Measurements from ENCODE around the gene KLKB1. TPM values are rescaled to one million over a fixed set of nuclear protein-coding genes. Genes with fewer than 3 reads are reported as not detected.

Gene KLKB1
- total RNA-seq, 4 donors from 2014 or later: 1.7 to 2.0 (median 1.9) TPM; not detected in 1

DNA sequence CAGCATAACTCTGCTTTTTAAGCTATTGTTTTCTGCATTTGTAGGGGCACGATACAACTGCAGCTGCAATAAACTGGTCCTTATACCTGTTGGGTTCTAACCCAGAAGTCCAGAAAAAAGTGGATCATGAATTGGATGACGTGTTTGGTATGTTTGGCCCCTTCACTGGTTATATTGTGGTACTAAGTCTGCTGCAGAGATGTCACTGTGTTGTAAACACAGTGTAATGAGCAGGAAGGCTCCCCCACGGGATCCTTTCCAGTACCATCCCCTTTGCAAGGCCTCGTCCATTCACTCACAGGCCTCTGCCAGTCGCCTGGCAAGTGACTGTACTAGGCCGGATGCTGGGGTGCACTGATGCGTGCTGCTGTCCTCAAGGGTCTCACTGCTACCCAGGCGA lies 22.2 kb upstream of the KLKB1 start:
- intact Hi-C loops (cut with DNase I; ENCODE audit: low total_unique reads) (no loop called here), in situ Hi-C loops (cut with MboI; ENCODE audit: low pct_ligation_motif_present in 1 of 4, low pct_unique_long_range_greater_than_20kb in 1 of 4, low sequenced_read_pairs in 3 of 4) (no loop called here)
- Histone ChIP-seq H3K27me3 (no peaks in the 10 kb centered on the region), H3K9me3 (no peaks in the 10 kb centered on the region), H3K4me3 (peak overlapping the region in 1 of 4 donors; percentile 34), H3K36me3 (peaks cover 0 to 17% (median 0%) of the 10 kb centered on the region in 4 donors), H3K4me1 (peaks cover 0 to 12% (median 4%) of the 10 kb centered on the region in 4 donors), H3K27ac (peak overlapping the region in 3 of 4 donors; percentile 9 to 81 (median 75))
- TF ChIP-seq EP300 (IDR thresholded peaks at IDR 0.05; ENCODE audit: low read depth) (no peak), POLR2AphosphoS5 (IDR thresholded peaks at IDR 0.05) (no peak), POLR2A (IDR thresholded peaks at IDR 0.05) (no peak)
- TF ChIP-seq, protein P1, sequence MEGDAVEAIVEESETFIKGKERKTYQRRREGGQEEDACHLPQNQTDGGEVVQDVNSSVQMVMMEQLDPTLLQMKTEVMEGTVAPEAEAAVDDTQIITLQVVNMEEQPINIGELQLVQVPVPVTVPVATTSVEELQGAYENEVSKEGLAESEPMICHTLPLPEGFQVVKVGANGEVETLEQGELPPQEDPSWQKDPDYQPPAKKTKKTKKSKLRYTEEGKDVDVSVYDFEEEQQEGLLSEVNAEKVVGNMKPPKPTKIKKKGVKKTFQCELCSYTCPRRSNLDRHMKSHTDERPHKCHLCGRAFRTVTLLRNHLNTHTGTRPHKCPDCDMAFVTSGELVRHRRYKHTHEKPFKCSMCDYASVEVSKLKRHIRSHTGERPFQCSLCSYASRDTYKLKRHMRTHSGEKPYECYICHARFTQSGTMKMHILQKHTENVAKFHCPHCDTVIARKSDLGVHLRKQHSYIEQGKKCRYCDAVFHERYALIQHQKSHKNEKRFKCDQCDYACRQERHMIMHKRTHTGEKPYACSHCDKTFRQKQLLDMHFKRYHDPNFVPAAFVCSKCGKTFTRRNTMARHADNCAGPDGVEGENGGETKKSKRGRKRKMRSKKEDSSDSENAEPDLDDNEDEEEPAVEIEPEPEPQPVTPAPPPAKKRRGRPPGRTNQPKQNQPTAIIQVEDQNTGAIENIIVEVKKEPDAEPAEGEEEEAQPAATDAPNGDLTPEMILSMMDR (IDR thresholded peaks at IDR 0.05): no peak
- WGBS, 2 donors (ENCODE audit: low coverage in 1 of 2): 65% methylated on average over 8 of the region's 8 CpGs; no CpG with 5 or more reads in 1 of the 2 donors
- DNase-seq: no peak

DNA sequence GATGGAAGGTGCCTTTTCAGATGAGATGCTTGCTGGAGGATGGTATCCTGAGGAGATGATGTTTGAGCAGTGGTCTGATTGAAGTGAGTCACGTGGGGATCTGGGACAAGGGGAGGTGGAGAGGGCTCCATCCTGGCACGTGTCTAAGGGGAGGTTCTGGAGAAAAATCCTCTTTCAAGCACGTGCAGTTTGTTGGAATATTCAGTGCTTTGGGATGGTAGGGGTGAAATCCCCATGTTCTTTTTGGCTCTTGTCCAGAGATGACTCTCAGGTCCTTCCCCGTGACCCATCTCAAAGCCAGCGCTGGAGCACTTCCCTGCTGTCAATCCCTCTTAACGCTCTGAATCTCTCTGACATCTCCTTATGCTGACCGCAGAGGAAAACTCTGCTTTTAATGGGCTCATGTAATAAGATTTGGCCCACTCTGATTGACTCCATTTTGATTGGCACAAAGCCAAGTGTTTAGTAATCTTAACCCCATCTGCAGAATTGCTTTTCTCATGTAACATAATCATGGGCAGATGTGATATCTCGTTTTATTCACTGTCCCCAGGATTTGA lies 10.8 kb upstream of the KLKB1 start:
- no peaks in the 10 kb centered on the region for H3K27me3 ChIP-seq
- no peak for DNase-seq
- H3K9me3 ChIP-seq: no peaks in the 10 kb centered on the region
- no peaks in the 10 kb centered on the region for H3K4me1 ChIP-seq
- in situ Hi-C loops (cut with MboI; ENCODE audit: low pct_ligation_motif_present in 1 of 4, low pct_unique_long_range_greater_than_20kb in 1 of 4, low sequenced_read_pairs in 3 of 4): no loop called here
- 65 to 75% methylated on average over 5 to 8 of the region's 8 CpGs for WGBS, 2 donors (ENCODE audit: low coverage in 1 of 2)
- H3K36me3 ChIP-seq: no peaks in the 10 kb centered on the region
- H3K27ac ChIP-seq: no peak overlapping the region
- TF ChIP-seq, protein P1 (IDR thresholded peaks at IDR 0.05): no peak
- TF ChIP-seq EP300 (IDR thresholded peaks at IDR 0.05; ENCODE audit: low read depth): no peak
- TF ChIP-seq POLR2AphosphoS5 (IDR thresholded peaks at IDR 0.05): no peak
- TF ChIP-seq POLR2A (IDR thresholded peaks at IDR 0.05): no peak
- intact Hi-C loops (cut with DNase I; ENCODE audit: low total_unique reads): no loop called here
- H3K4me3 ChIP-seq: no peak overlapping the region

- H3K9me3 ChIP-seq: no peaks in the 10 kb centered on the region
- no peak for DNase-seq
- H3K4me1 ChIP-seq: no peaks in the 10 kb centered on the region
- H3K27me3 ChIP-seq: no peaks in the 10 kb centered on the region
- H3K4me3 ChIP-seq: no peak overlapping the region
- in situ Hi-C loops (cut with MboI; ENCODE audit: low pct_ligation_motif_present in 1 of 4, low pct_unique_long_range_greater_than_20kb in 1 of 4, low sequenced_read_pairs in 3 of 4): no loop called here
- TF ChIP-seq EP300 (IDR thresholded peaks at IDR 0.05; ENCODE audit: low read depth) (no peak), POLR2A (IDR thresholded peaks at IDR 0.05) (no peak), POLR2AphosphoS5 (IDR thresholded peaks at IDR 0.05) (no peak)
- TF ChIP-seq, protein P1 (IDR thresholded peaks at IDR 0.05): no peak
- H3K36me3 ChIP-seq: no peaks in the 10 kb centered on the region
- 54 to 67% methylated on average over 1 of the region's 1 CpG for WGBS, 2 donors (ENCODE audit: low coverage in 1 of 2)
- intact Hi-C loops (cut with DNase I; ENCODE audit: low total_unique reads): no loop called here
- H3K27ac ChIP-seq: no peak overlapping the region
Measured at GRCh38 chr4:186217733-186218293, 9.5 kb upstream of the KLKB1 start.

DNA sequence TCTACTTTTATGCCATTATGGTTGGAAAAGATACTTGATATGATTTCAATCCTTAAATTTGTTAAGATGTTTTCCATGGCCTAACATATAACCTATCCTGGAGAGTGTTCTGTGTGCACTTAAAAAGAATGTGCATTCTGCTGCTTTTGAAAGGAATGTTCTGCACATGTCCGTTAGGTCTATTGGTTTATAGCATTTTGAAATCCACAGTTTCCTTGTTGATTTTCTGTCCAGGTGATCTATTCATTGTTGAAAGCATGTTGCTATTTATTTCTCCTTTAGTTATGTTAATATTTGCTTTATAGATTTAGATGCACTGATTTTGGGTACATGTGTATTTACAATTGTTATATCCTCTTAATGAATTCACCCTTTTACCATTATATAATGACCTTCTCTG lies 5.7 kb upstream of the KLKB1 start:
- Histone ChIP-seq H3K27ac (no peak overlapping the region), H3K36me3 (no peaks in the 10 kb centered on the region), H3K9me3 (peaks cover 3 to 5% of the 10 kb centered on the region in 2 donors), H3K4me3 (no peak overlapping the region), H3K4me1 (no peaks in the 10 kb centered on the region), H3K27me3 (no peaks in the 10 kb centered on the region)
- 80 to 83% methylated on average over 1 of the region's 1 CpG for WGBS, 2 donors (ENCODE audit: low coverage in 1 of 2)
- TF ChIP-seq POLR2AphosphoS5 (IDR thresholded peaks at IDR 0.05) (no peak), EP300 (IDR thresholded peaks at IDR 0.05; ENCODE audit: low read depth) (no peak), POLR2A (IDR thresholded peaks at IDR 0.05) (no peak)
- TF ChIP-seq, protein P1 (IDR thresholded peaks at IDR 0.05): no peak
- no peak for DNase-seq
- in situ Hi-C loops (cut with MboI; ENCODE audit: low pct_ligation_motif_present in 1 of 4, low pct_unique_long_range_greater_than_20kb in 1 of 4, low sequenced_read_pairs in 3 of 4) (no loop called here), intact Hi-C loops (cut with DNase I; ENCODE audit: low total_unique reads) (loop anchor here (5.0 kb wide), 1 partner anchor 1726 kb away; no protein-coding TSS in a partner anchor)

All from transverse colon (tissue), 4 donors.